MM.1S (cell line): ENCODE data around the gene VWA5B2.

ENCODE experiments used
- DNase-seq: peaks from one replicate; pipeline ENCODE4 v3.0.0-alpha.2; 2015
- H2AFZ ChIP-seq: fragments of 300-600 bp; sonication (generic); 2 replicates; pipeline ENCODE4 v1.6.0; 2016; ENCODE audit warnings: antibody characterized with exemption, low read length
- H3F3A ChIP-seq: fragments of 300-600 bp; sonication (generic); 2 replicates; pipeline ENCODE4 v1.6.1; 2016; ENCODE audit warnings: mild to moderate bottlenecking, antibody characterized with exemption, low read length, moderate library complexity, mixed read lengths; ENCODE audit not compliant: insufficient read depth
- H3K27ac ChIP-seq: fragments of 300-600 bp; sonication (generic); 2 replicates; pipeline ENCODE4 v1.5.1; 2016; ENCODE audit warnings: mild to moderate bottlenecking, low read length
- H3K27me3 ChIP-seq: fragments of 300-600 bp; sonication (generic); replicated peaks from 2 replicates; pipeline ENCODE4 v1.6.0; 2016; ENCODE audit warnings: low read length; ENCODE audit not compliant: insufficient read depth
- H3K36me3 ChIP-seq: fragments of 300-600 bp; sonication (generic); replicated peaks from 2 replicates; pipeline ENCODE4 v1.6.1; 2016; ENCODE audit warnings: mild to moderate bottlenecking, low read length, mixed read lengths; ENCODE audit not compliant: insufficient read depth
- H3K4me1 ChIP-seq: fragments of 300-600 bp; sonication (generic); 2 replicates; pipeline ENCODE4 v1.6.1; 2016; ENCODE audit warnings: low read length, mixed read lengths
- H3K4me2 ChIP-seq: fragments of 300-600 bp; sonication (generic); 2 replicates; pipeline ENCODE4 v1.6.0; 2016; ENCODE audit warnings: low read depth, low read length
- H3K4me3 ChIP-seq: fragments of 300-600 bp; sonication (generic); 2 replicates; pipeline ENCODE4 v1.5.1; 2016; ENCODE audit warnings: low read length, mixed read lengths
- H3K79me2 ChIP-seq: fragments of 300-600 bp; sonication (generic); 2 replicates; pipeline ENCODE4 v1.6.1; 2016; ENCODE audit warnings: mixed run types, low read length, mixed read lengths
- H3K9ac ChIP-seq: fragments of 300-600 bp; sonication (generic); 2 replicates; pipeline ENCODE4 v1.6.1; 2016; ENCODE audit warnings: low read length, mixed read lengths
- H3K9me2 ChIP-seq: fragments of 300-600 bp; sonication (generic); replicated peaks from 2 replicates; pipeline ENCODE4 v1.6.1; 2016; ENCODE audit warnings: mild to moderate bottlenecking, low read length, mixed read lengths; ENCODE audit not compliant: insufficient read depth
- H3K9me3 ChIP-seq: fragments of 300-600 bp; sonication (generic); replicated peaks from 2 replicates; pipeline ENCODE4 v1.6.1; 2016; ENCODE audit warnings: mild to moderate bottlenecking, low read length, mixed read lengths; ENCODE audit not compliant: insufficient read depth
- H4K20me1 ChIP-seq: fragments of 300-600 bp; sonication (generic); 2 replicates; pipeline ENCODE4 v1.6.1; 2016; ENCODE audit warnings: mild to moderate bottlenecking, low read length, moderate library complexity, mixed read lengths; ENCODE audit not compliant: insufficient read depth
- CTCF ChIP-seq: fragments of 300-600 bp; sonication (generic); IDR thresholded peaks from 2 replicates; pipeline ENCODE4 v1.5.1; 2016; ENCODE audit warnings: antibody characterized with exemption, low read length, mixed read lengths
- EZH2 ChIP-seq: fragments of 300-600 bp; sonication (generic); optimal IDR thresholded peaks from 2 replicates; pipeline ENCODE3; 2017; ENCODE audit warnings: low read depth, mild to moderate bottlenecking, antibody characterized with exemption, low read length, mixed read lengths
- EZH2phosphoT487 ChIP-seq: fragments of 300-600 bp; sonication (generic); IDR thresholded peaks from 2 replicates; pipeline ENCODE4 v1.6.1; 2018; ENCODE audit warnings: antibody characterized with exemption, low read length

VWA5B2 gene

GRCh38 chr3:184211718-184212117, 17.7 kb upstream of the VWA5B2 start:
- Histone ChIP-seq H3K27me3 (peaks cover 5% of the 10 kb centered on the region; the same call in 1 of the 2 replicates), H3K36me3 (no peaks in the 10 kb centered on the region), H4K20me1 (no peaks in the 10 kb centered on the region), H3K4me1 (no peaks in the 10 kb centered on the region), H2AFZ (no peak overlapping the region), H3K27ac (no peak overlapping the region), H3K4me2 (no peak overlapping the region), H3K79me2 (no peaks in the 10 kb centered on the region), H3F3A (no peaks in the 10 kb centered on the region), H3K9me3 (no peaks in the 10 kb centered on the region), H3K9me2 (no peaks in the 10 kb centered on the region), H3K9ac (no peak overlapping the region), H3K4me3 (no peak overlapping the region)
- no peak for DNase-seq
- TF ChIP-seq CTCF, result no peak
- TF ChIP-seq EZH2phosphoT487, result no peak
- TF ChIP-seq EZH2, result no peak

- Histone ChIP-seq H3K4me1 (no peaks in the 10 kb centered on the region), H3K4me2 (no peak overlapping the region), H3K9ac (no peak overlapping the region), H3K9me3 (no peaks in the 10 kb centered on the region), H3K36me3 (no peaks in the 10 kb centered on the region), H3K27ac (no peak overlapping the region), H3F3A (no peaks in the 10 kb centered on the region), H3K4me3 (no peak overlapping the region), H2AFZ (no peak overlapping the region), H3K27me3 (peaks cover 8% of the 10 kb centered on the region; the same call in 1 of the 2 replicates), H3K9me2 (no peaks in the 10 kb centered on the region), H3K79me2 (no peaks in the 10 kb centered on the region), H4K20me1 (no peaks in the 10 kb centered on the region)
- TF ChIP-seq EZH2phosphoT487 (no peak), EZH2 (no peak), CTCF (no peak)
- DNase-seq, result no peak
These were observed 10.6 kb upstream of the VWA5B2 start for GRCh38 chr3:184218814-184219213.

- Histone ChIP-seq H2AFZ (no peak overlapping the region), H3K36me3 (no peaks in the 10 kb centered on the region), H3K4me1 (no peaks in the 10 kb centered on the region)
These were observed 6.9 kb upstream of the VWA5B2 start for GRCh38 chr3:184222521-184222920.

GRCh38 chr3:184223946-184224345, 5.4 kb upstream of the VWA5B2 start:
- Histone ChIP-seq H3K9me3 (no peaks in the 10 kb centered on the region), H3K9ac (no peak overlapping the region), H3K4me2 (no peak overlapping the region), H3K27ac (no peak overlapping the region), H3K79me2 (no peaks in the 10 kb centered on the region), H3K4me3 (no peak overlapping the region), H2AFZ (no peak overlapping the region), H4K20me1 (no peaks in the 10 kb centered on the region), H3K9me2 (no peaks in the 10 kb centered on the region), H3K4me1 (no peaks in the 10 kb centered on the region), H3K36me3 (no peaks in the 10 kb centered on the region), H3F3A (no peaks in the 10 kb centered on the region), H3K27me3 (peaks cover 27% of the 10 kb centered on the region)
- no peak for DNase-seq
- no peak for TF ChIP-seq CTCF
- TF ChIP-seq EZH2phosphoT487, result no peak
- TF ChIP-seq EZH2, result no peak

More at GRCh38 chr3:184222521-184222920, 6.9 kb upstream of the VWA5B2 start:
- Histone ChIP-seq H3K79me2 (no peaks in the 10 kb centered on the region), H3K4me2 (no peak overlapping the region), H3K4me3 (no peak overlapping the region), H3K9me3 (no peaks in the 10 kb centered on the region), H3K9me2 (no peaks in the 10 kb centered on the region), H3F3A (no peaks in the 10 kb centered on the region), H3K27me3 (peaks cover 20% of the 10 kb centered on the region), H3K27ac (no peak overlapping the region), H3K9ac (no peak overlapping the region), H4K20me1 (no peaks in the 10 kb centered on the region)
- no peak for TF ChIP-seq EZH2
- DNase-seq, result no peak
